Fibroblast of lung (primary cell): ENCODE results near the gene TSHZ2. TPM values are rescaled to one million over a fixed set of nuclear protein-coding genes. Genes with fewer than 3 reads are reported as not detected.

ENCODE experiments used
- DNase-seq, 2 donors: peaks; one replicate each; pipeline versions ENCODE4 v3.0.0 to v3.0.0-alpha.2; 2010; ENCODE audit warnings: low read depth in 2 of 2
- H2AFZ ChIP-seq: 2 replicates; pipeline ENCODE4 v1.5.1; 2012; ENCODE audit warnings: low read length, control low read depth, inconsistent platforms
- H3K27ac ChIP-seq: 2 replicates; pipeline ENCODE4 v1.5.1; 2011; ENCODE audit warnings: low read length, control low read depth; ENCODE audit not compliant: insufficient read depth
- H3K27me3 ChIP-seq: 2 replicates; pipeline ENCODE4 v1.5.1; 2011; ENCODE audit warnings: mild to moderate bottlenecking, low read length; ENCODE audit not compliant: control insufficient read depth, insufficient read depth
- H3K36me3 ChIP-seq: 2 replicates; pipeline ENCODE4 v1.5.1; 2011; ENCODE audit warnings: low read length; ENCODE audit not compliant: control insufficient read depth, insufficient read depth
- H3K4me1 ChIP-seq: 2 replicates; pipeline ENCODE4 v1.5.1; 2011; ENCODE audit warnings: low read length; ENCODE audit not compliant: control insufficient read depth, insufficient read depth; ENCODE audit errors: extremely low read depth
- H3K4me2 ChIP-seq: 2 replicates; pipeline ENCODE4 v1.5.1; 2011; ENCODE audit warnings: low read length, control low read depth; ENCODE audit not compliant: insufficient read depth; ENCODE audit errors: extremely low read depth
- H3K4me3 ChIP-seq, 4 experiments: fragments of 200-600 bp in 1 of 4; sonication (generic) in 1 of 4; replicated peaks in 1 of 4; 2 replicates each; pipeline ENCODE4 v1.5.1; 2011 to 2016; ENCODE audit warnings: low read length in 4 of 4, low read depth in 3 of 4, mild to moderate bottlenecking in 3 of 4, control low read depth in 2 of 4, inconsistent platforms in 1 of 4, mixed read lengths in 1 of 4; ENCODE audit not compliant: insufficient read depth in 1 of 4; ENCODE audit errors: control extremely low read depth in 1 of 4
- H3K79me2 ChIP-seq: 2 replicates; pipeline ENCODE4 v1.5.1; 2012; ENCODE audit warnings: mild to moderate bottlenecking, low read length, inconsistent platforms; ENCODE audit not compliant: control insufficient read depth, insufficient read depth
- H3K9ac ChIP-seq: 2 replicates; pipeline ENCODE4 v1.5.1; 2011; ENCODE audit warnings: mild to moderate bottlenecking, low read length, control low read depth; ENCODE audit not compliant: insufficient read depth
- H3K9me3 ChIP-seq: 2 replicates; pipeline ENCODE4 v1.5.1; 2012; ENCODE audit warnings: low read depth, low read length; ENCODE audit not compliant: control insufficient read depth, insufficient read depth
- H4K20me1 ChIP-seq: 2 replicates; pipeline ENCODE4 v1.5.1; 2011; ENCODE audit warnings: low read length; ENCODE audit not compliant: control insufficient read depth, insufficient read depth; ENCODE audit errors: extremely low read depth
- CTCF ChIP-seq, 2 donors: IDR thresholded peaks in 1 of 2; conservative IDR thresholded peaks in 1 of 2; 1 replicate in 1 of 2; 2 replicates in 1 of 2; pipeline ENCODE4 v1.5.1; 2011 to 2012; ENCODE audit warnings: low read length in 2 of 2, control low read depth in 1 of 2, inconsistent platforms in 1 of 2, low read depth in 1 of 2, mild to moderate bottlenecking in 1 of 2
- EZH2 ChIP-seq: IDR thresholded peaks from 2 replicates; pipeline ENCODE4 v1.5.1; 2012; ENCODE audit warnings: low read length, control low read depth, mild to moderate bottlenecking; ENCODE audit errors: missing control alignments
- polyA plus RNA-seq, 2 donors: library from polyadenylated mRNA; depleted of rRNA in 1 of 2; stranded (reverse) in 1 of 2; unstranded in 1 of 2; fragments of >200 nt; gene quantifications; 2 replicates each; pipeline ENCODE4 v1.2.1, GENCODE V29; 2011 to 2012; ENCODE audit warnings: missing spikeins in 1 of 2
- total RNA-seq: library from RNA; depleted of rRNA; stranded (reverse); fragments of >200 nt; gene quantifications from 2 replicates; pipeline ENCODE4 v1.2.1, GENCODE V29; 2014

Gene TSHZ2
- total and polyA plus RNA-seq, 2 donors (not counting 1 experiment from before 2014, with no cell fraction given), result 0.15 to 2.6 TPM

GRCh38 chr20:53492212-53492611, 520.1 kb downstream of the TSHZ2 start:
- H3K36me3 ChIP-seq, result no peaks in the 10 kb centered on the region
- H3K27me3 ChIP-seq, result no peaks in the 10 kb centered on the region
- no peak overlapping the region for H2AFZ ChIP-seq
- H3K27ac ChIP-seq, result no peak overlapping the region
- no peak overlapping the region for H3K9ac ChIP-seq
- H3K4me1 ChIP-seq, result no peaks in the 10 kb centered on the region
- H4K20me1 ChIP-seq, result no peaks in the 10 kb centered on the region
- H3K4me3 ChIP-seq, result no peak overlapping the region
- no peaks in the 10 kb centered on the region for H3K9me3 ChIP-seq
- TF ChIP-seq EZH2 (no peak), CTCF (conservative IDR thresholded peaks at IDR 0.05 in 1 of 2, IDR thresholded peaks at IDR 0.05 in 1 of 2; ENCODE audit: low read depth in 1 of 2, low read length in 2 of 2) (no peak)
- DNase-seq, result no peak
- no peaks in the 10 kb centered on the region for H3K79me2 ChIP-seq
- no peak overlapping the region for H3K4me2 ChIP-seq

- Histone ChIP-seq H3K36me3 (no peaks in the 10 kb centered on the region), H3K27ac (no peak overlapping the region), H3K4me2 (no peak overlapping the region), H4K20me1 (no peaks in the 10 kb centered on the region), H3K4me3 (no peak overlapping the region), H3K9ac (no peak overlapping the region), H3K27me3 (no peaks in the 10 kb centered on the region), H3K9me3 (no peaks in the 10 kb centered on the region), H2AFZ (no peak overlapping the region), H3K79me2 (no peaks in the 10 kb centered on the region), H3K4me1 (no peaks in the 10 kb centered on the region)
- TF ChIP-seq CTCF (conservative IDR thresholded peaks at IDR 0.05 in 1 of 2, IDR thresholded peaks at IDR 0.05 in 1 of 2; ENCODE audit: low read depth in 1 of 2, low read length in 2 of 2), result no peak
- no peak for TF ChIP-seq EZH2
- DNase-seq, result no peak
Measured at GRCh38 chr20:53493311-53493857, 521.2 kb downstream of the TSHZ2 start.

- TF ChIP-seq EZH2 (no peak), CTCF (conservative IDR thresholded peaks at IDR 0.05 in 1 of 2, IDR thresholded peaks at IDR 0.05 in 1 of 2; ENCODE audit: low read depth in 1 of 2, low read length in 2 of 2) (no peak)
- H3K27me3 ChIP-seq, result no peaks in the 10 kb centered on the region
- H4K20me1 ChIP-seq, result no peaks in the 10 kb centered on the region
- H2AFZ ChIP-seq, result no peak overlapping the region
- no peak overlapping the region for H3K9ac ChIP-seq
- no peak overlapping the region for H3K27ac ChIP-seq
- no peaks in the 10 kb centered on the region for H3K9me3 ChIP-seq
- no peaks in the 10 kb centered on the region for H3K79me2 ChIP-seq
- H3K4me2 ChIP-seq, result no peak overlapping the region
- no peak overlapping the region for H3K4me3 ChIP-seq
- no peaks in the 10 kb centered on the region for H3K36me3 ChIP-seq
- no peaks in the 10 kb centered on the region for H3K4me1 ChIP-seq
- no peak for DNase-seq
Measured at GRCh38 chr20:53494753-53495152, 522.6 kb downstream of the TSHZ2 start.
